ENCODE measurements around the gene DMC1. TPM values are rescaled to one million over a fixed set of nuclear protein-coding genes. Genes with fewer than 3 reads are reported as not detected.

DMC1 gene
- polyA plus RNA-seq, 1 of the 3 experiments (the other 2 are of a cell fraction), result not detected

- 84% methylated on average over 8 of the region's 8 CpGs for WGBS (ENCODE audit: low lambda C conversion rate)
- Histone ChIP-seq H3K4me3 (ENCODE audit: low read depth in 2 of 2, low read length in 1 of 2) (no peak overlapping the region), H3K9ac (no peak overlapping the region), H3K36me3 (replicated peaks in 1 of 2; ENCODE audit: control insufficient read depth in 1 of 2, insufficient read depth in 2 of 2, low read length in 1 of 2) (peaks cover 40 to 52% of the 10 kb centered on the region in 2 experiments), H3K9me3 (no peaks in the 10 kb centered on the region), H4K20me1 (ENCODE audit: insufficient read depth) (no peaks in the 10 kb centered on the region), H3K27ac (ENCODE audit: low read depth in 2 of 2, low read length in 1 of 2) (no peak overlapping the region), H3F3A (replicated peaks; ENCODE audit: insufficient read depth) (peaks cover 17% of the 10 kb centered on the region), H3K27me3 (ENCODE audit: insufficient read depth) (no peaks in the 10 kb centered on the region), H3K4me2 (no peak overlapping the region), H2AFZ (ENCODE audit: low read depth) (no peak overlapping the region), H3K9me2 (no peaks in the 10 kb centered on the region), H3K79me2 (ENCODE audit: insufficient read depth) (no peaks in the 10 kb centered on the region), H3K4me1 (ENCODE audit: control insufficient read depth in 1 of 2, insufficient read depth in 2 of 2, low read depth in 1 of 2, low read length in 1 of 2) (no peaks in the 10 kb centered on the region)
- TF ChIP-seq SIN3A (IDR thresholded peaks at IDR 0.05; ENCODE audit: borderline replicate concordance, low read depth, low read length) (0 out of 2 replicates have a peak, but pooled peaks have one; percentile 17), MAX (IDR thresholded peaks at IDR 0.05; ENCODE audit: low read depth) (no peak), POLR2AphosphoS5 (IDR thresholded peaks at IDR 0.05; ENCODE audit: low read depth, low read length) (peak; percentile 31; the same call in 1 of the 2 replicates), FOSL2 (IDR thresholded peaks at IDR 0.05; ENCODE audit: borderline replicate concordance, low read depth) (no peak)
- POLR2A ChIA-PET, result interaction anchor here (0.6 kb wide), 1 partner anchor 38 kb away, joined by 3 read pairs; no protein-coding TSS in a partner anchor
- no peak for DNase-seq
- CTCF ChIA-PET, result interaction anchor here (1.1 kb wide), 1 partner anchor 10 kb away, joined by 3 read pairs; no protein-coding TSS in a partner anchor
These were observed 88.1 kb downstream of the DMC1 start for GRCh38 chr22:38481871-38482332.

GRCh38 chr22:38481162-38481870, 88.7 kb downstream of the DMC1 start:
- no peak overlapping the region for H3K4me2 ChIP-seq
- H2AFZ ChIP-seq (ENCODE audit: low read depth), result no peak overlapping the region
- no peaks in the 10 kb centered on the region for H4K20me1 ChIP-seq (ENCODE audit: insufficient read depth)
- H3K4me3 ChIP-seq (ENCODE audit: low read depth in 2 of 2, low read length in 1 of 2), result no peak overlapping the region
- no peaks in the 10 kb centered on the region for H3K27me3 ChIP-seq (ENCODE audit: insufficient read depth)
- peaks cover 34 to 46% of the 10 kb centered on the region in 2 experiments for H3K36me3 ChIP-seq (replicated peaks in 1 of 2; ENCODE audit: control insufficient read depth in 1 of 2, insufficient read depth in 2 of 2, low read length in 1 of 2)
- no peaks in the 10 kb centered on the region for H3K9me2 ChIP-seq
- no peak for TF ChIP-seq SIN3A (IDR thresholded peaks at IDR 0.05; ENCODE audit: borderline replicate concordance, low read depth, low read length)
- no peak for TF ChIP-seq NRF1 (IDR thresholded peaks at IDR 0.05; ENCODE audit: low read depth, low read length)
- TF ChIP-seq NFIC (IDR thresholded peaks at IDR 0.05; ENCODE audit: borderline replicate concordance), result no peak
- no peak for TF ChIP-seq MEF2A (IDR thresholded peaks at IDR 0.05; ENCODE audit: borderline replicate concordance, low read depth)
- no peak for TF ChIP-seq REST (IDR thresholded peaks at IDR 0.05; ENCODE audit: low read depth, low read length)
- TF ChIP-seq GATA2 (CRISPR knock-in tag; IDR thresholded peaks at IDR 0.05), result no peak
- TF ChIP-seq CTCF (IDR thresholded peaks at IDR 0.05), result no peak
- TF ChIP-seq USF2 (IDR thresholded peaks at IDR 0.05; ENCODE audit: borderline replicate concordance, low read depth, low read length), result no peak
- no peak for TF ChIP-seq USF1 (IDR thresholded peaks at IDR 0.05; ENCODE audit: borderline replicate concordance, low read depth)
- no peak for TF ChIP-seq POLR2AphosphoS5 (IDR thresholded peaks at IDR 0.05; ENCODE audit: low read depth, low read length)
- TF ChIP-seq GABPA (IDR thresholded peaks at IDR 0.05; ENCODE audit: low read depth), result no peak
- no peak for TF ChIP-seq RXRA (IDR thresholded peaks at IDR 0.05; ENCODE audit: borderline replicate concordance, low read depth)
- TF ChIP-seq RCOR1 (IDR thresholded peaks at IDR 0.05; ENCODE audit: low read length), result no peak
- ChIA-PET POLR2A (interaction anchor here (0.6 kb wide), 1 partner anchor 38 kb away, joined by 3 read pairs; no protein-coding TSS in a partner anchor), CTCF (interaction anchor here (1.1 kb wide), 1 partner anchor 11 kb away, joined by 3 read pairs; no protein-coding TSS in a partner anchor)
- H3K9ac ChIP-seq, result no peak overlapping the region
- no peaks in the 10 kb centered on the region for H3K79me2 ChIP-seq (ENCODE audit: insufficient read depth)
- peaks cover 17% of the 10 kb centered on the region for H3F3A ChIP-seq (replicated peaks; ENCODE audit: insufficient read depth)
- WGBS (ENCODE audit: low lambda C conversion rate), result 87% methylated on average over 3 of the region's 3 CpGs
- DNase-seq, result no peak
- H3K27ac ChIP-seq (ENCODE audit: low read depth in 2 of 2, low read length in 1 of 2), result no peak overlapping the region
- no peaks in the 10 kb centered on the region for H3K9me3 ChIP-seq
- no peaks in the 10 kb centered on the region for H3K4me1 ChIP-seq (ENCODE audit: control insufficient read depth in 1 of 2, insufficient read depth in 2 of 2, low read depth in 1 of 2, low read length in 1 of 2)
